Measurements from ENCODE around the gene SPATA20. TPM values are rescaled to one million over a fixed set of nuclear protein-coding genes. Genes with fewer than 3 reads are reported as not detected.

The SPATA20 gene
- total and polyA plus RNA-seq, 2 of the 13 experiments (the other 11 are each of a cell fraction or from before 2014, with no cell fraction given): 36.1 to 64.8 TPM

DNA sequence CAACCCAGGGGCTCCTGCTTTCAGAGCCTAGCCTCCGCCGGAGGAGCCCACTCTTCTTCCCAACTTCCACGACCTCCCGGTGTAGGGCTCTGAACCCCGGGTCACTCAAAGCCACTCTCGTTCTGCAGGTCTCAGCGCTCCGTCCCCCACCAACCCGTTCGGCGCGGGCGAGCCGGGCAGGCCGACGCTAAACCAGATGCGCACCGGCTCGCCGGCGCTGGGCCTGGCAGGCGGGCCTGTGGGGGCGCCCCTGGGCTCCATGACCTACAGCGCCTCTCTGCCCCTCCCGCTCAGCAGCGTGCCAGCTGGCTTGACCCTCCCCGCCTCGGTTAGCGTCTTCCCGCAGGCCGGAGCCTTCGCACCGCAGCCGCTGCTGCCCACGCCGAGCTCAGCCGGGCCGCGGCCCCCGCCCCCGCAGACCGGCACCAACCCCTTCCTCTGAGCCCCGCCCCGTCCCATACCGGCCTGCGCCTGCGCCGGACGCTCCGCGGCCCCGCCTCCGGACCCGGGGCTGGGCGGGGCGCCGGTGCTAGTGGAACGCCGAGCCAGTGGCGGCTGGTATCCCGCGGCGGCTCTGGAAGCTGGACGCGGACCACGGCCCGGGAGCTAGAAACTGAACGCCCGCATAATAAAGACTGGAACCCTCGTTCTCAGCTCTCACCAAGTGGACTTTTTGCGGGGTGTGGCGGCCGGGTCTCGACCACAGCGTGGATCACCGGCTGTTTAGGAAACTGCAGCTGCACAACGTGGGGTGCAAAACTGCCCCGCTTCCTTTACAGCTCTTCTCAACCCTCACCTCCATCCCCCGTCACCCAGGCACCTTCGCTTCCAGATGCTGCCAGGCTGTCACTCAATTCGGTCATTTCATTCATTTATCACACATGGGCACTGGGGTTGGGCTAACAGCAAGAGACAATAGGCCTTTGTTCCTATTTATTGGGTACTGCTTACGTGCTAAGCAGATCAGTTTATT is 5.0 kb upstream of the SPATA20 start (continued):
- TF ChIP-seq, protein P1, sequence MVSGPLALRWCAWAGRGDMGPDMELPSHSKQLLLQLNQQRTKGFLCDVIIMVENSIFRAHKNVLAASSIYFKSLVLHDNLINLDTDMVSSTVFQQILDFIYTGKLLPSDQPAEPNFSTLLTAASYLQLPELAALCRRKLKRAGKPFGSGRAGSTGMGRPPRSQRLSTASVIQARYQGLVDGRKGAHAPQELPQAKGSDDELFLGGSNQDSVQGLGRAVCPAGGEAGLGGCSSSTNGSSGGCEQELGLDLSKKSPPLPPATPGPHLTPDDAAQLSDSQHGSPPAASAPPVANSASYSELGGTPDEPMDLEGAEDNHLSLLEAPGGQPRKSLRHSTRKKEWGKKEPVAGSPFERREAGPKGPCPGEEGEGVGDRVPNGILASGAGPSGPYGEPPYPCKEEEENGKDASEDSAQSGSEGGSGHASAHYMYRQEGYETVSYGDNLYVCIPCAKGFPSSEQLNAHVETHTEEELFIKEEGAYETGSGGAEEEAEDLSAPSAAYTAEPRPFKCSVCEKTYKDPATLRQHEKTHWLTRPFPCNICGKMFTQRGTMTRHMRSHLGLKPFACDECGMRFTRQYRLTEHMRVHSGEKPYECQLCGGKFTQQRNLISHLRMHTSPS (CRISPR knock-in tag; IDR thresholded peaks at IDR 0.05; ENCODE audit: low read depth): peak; percentile 22; the same call in 1 of the 2 replicates
- no peak for TF ChIP-seq REPIN1 (CRISPR knock-in tag; IDR thresholded peaks at IDR 0.05; ENCODE audit: borderline replicate concordance, low read depth)
- no peak for TF ChIP-seq AHR (CRISPR knock-in tag; IDR thresholded peaks at IDR 0.05)
- TF ChIP-seq HNRNPH1 (optimal IDR thresholded peaks at IDR 0.05; ENCODE audit: low read depth, low read length): no peak
- TF ChIP-seq ELF1 (CRISPR knock-in tag; IDR thresholded peaks at IDR 0.05): no peak; the same call in 1 of the 2 replicates
- TF ChIP-seq, protein P2, sequence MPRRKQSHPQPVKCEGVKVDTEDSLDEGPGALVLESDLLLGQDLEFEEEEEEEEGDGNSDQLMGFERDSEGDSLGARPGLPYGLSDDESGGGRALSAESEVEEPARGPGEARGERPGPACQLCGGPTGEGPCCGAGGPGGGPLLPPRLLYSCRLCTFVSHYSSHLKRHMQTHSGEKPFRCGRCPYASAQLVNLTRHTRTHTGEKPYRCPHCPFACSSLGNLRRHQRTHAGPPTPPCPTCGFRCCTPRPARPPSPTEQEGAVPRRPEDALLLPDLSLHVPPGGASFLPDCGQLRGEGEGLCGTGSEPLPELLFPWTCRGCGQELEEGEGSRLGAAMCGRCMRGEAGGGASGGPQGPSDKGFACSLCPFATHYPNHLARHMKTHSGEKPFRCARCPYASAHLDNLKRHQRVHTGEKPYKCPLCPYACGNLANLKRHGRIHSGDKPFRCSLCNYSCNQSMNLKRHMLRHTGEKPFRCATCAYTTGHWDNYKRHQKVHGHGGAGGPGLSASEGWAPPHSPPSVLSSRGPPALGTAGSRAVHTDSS (CRISPR knock-in tag; conservative IDR thresholded peaks at IDR 0.05): no peak
- TF ChIP-seq, protein P3, sequence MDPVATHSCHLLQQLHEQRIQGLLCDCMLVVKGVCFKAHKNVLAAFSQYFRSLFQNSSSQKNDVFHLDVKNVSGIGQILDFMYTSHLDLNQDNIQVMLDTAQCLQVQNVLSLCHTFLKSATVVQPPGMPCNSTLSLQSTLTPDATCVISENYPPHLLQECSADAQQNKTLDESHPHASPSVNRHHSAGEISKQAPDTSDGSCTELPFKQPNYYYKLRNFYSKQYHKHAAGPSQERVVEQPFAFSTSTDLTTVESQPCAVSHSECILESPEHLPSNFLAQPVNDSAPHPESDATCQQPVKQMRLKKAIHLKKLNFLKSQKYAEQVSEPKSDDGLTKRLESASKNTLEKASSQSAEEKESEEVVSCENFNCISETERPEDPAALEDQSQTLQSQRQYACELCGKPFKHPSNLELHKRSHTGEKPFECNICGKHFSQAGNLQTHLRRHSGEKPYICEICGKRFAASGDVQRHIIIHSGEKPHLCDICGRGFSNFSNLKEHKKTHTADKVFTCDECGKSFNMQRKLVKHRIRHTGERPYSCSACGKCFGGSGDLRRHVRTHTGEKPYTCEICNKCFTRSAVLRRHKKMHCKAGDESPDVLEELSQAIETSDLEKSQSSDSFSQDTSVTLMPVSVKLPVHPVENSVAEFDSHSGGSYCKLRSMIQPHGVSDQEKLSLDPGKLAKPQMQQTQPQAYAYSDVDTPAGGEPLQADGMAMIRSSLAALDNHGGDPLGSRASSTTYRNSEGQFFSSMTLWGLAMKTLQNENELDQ (CRISPR knock-in tag; IDR thresholded peaks at IDR 0.05; ENCODE audit: borderline replicate concordance): no peak
- peak; percentile 70 for TF ChIP-seq RBM39 (IDR thresholded peaks at IDR 0.05; ENCODE audit: low read depth, low read length, poor library complexity, severe bottlenecking)
- peak; percentile 30; the same call in 1 of the 2 replicates for TF ChIP-seq NKX3-1 (CRISPR knock-in tag; IDR thresholded peaks at IDR 0.05)
- TF ChIP-seq PTBP1 (IDR thresholded peaks at IDR 0.05; ENCODE audit: low read depth, low read length, poor library complexity, severe bottlenecking): no peak
- peak; percentile 81; the same call in 1 of the 2 replicates for TF ChIP-seq MXD4 (CRISPR knock-in tag; IDR thresholded peaks at IDR 0.05)
- TF ChIP-seq, protein P4, sequence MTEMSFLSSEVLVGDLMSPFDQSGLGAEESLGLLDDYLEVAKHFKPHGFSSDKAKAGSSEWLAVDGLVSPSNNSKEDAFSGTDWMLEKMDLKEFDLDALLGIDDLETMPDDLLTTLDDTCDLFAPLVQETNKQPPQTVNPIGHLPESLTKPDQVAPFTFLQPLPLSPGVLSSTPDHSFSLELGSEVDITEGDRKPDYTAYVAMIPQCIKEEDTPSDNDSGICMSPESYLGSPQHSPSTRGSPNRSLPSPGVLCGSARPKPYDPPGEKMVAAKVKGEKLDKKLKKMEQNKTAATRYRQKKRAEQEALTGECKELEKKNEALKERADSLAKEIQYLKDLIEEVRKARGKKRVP (CRISPR knock-in tag; IDR thresholded peaks at IDR 0.05): no peak
- TF ChIP-seq POLR2AphosphoS5 (IDR thresholded peaks at IDR 0.05; ENCODE audit: low read depth, low read length): peak; percentile 92
- TF ChIP-seq ZNF235 (CRISPR knock-in tag; IDR thresholded peaks at IDR 0.05; ENCODE audit: borderline replicate concordance): peak; percentile 96; the same call in 1 of the 2 replicates
- TF ChIP-seq ZNF772 (CRISPR knock-in tag; IDR thresholded peaks at IDR 0.05): peak; percentile 77; the same call in 1 of the 2 replicates
- TF ChIP-seq ZNF563 (CRISPR knock-in tag; IDR thresholded peaks at IDR 0.05): peak; percentile 88
- TF ChIP-seq ZNF790 (CRISPR knock-in tag; IDR thresholded peaks at IDR 0.05; ENCODE audit: borderline replicate concordance): no peak
- peak; percentile 82; the same call in 1 of the 2 replicates for TF ChIP-seq RARG (CRISPR knock-in tag; IDR thresholded peaks at IDR 0.05; ENCODE audit: low read depth)
- TF ChIP-seq RELA (CRISPR knock-in tag; IDR thresholded peaks at IDR 0.05): no peak

Measured in HepG2 (cell line).